ENCODE measurements around the gene CCDC92. TPM values are rescaled to one million over a fixed set of nuclear protein-coding genes. Genes with fewer than 3 reads are reported as not detected.

The CCDC92 gene
- polyA plus RNA-seq, 1 experiment, result 35.9 TPM

DNA sequence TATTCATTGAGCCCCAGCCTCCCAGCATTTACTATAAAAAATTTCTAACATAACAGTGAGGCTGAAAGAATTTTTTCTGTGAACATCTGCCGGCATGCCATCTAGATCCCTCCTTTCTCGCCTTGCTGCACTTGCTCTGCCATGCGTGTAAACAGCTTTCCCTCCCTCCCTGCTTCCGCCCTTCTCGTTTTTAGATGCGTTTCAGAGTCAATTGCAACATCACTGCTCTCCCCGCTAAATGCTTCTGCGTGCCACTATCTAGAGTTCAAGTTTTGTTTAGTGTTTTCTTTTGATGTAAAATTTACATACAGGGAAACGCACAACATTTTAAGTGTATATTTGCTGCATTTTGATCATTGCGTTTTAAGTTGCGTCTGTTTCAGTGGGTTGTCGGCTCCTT, 83.6 kb downstream of the CCDC92 start:
- POLR2A ChIA-PET, result no interaction called here
- H3K27me3 ChIP-seq (ENCODE audit: control insufficient read depth, insufficient read depth, low read length), result peaks cover 18% of the 10 kb centered on the region
- TF ChIP-seq, protein P1, sequence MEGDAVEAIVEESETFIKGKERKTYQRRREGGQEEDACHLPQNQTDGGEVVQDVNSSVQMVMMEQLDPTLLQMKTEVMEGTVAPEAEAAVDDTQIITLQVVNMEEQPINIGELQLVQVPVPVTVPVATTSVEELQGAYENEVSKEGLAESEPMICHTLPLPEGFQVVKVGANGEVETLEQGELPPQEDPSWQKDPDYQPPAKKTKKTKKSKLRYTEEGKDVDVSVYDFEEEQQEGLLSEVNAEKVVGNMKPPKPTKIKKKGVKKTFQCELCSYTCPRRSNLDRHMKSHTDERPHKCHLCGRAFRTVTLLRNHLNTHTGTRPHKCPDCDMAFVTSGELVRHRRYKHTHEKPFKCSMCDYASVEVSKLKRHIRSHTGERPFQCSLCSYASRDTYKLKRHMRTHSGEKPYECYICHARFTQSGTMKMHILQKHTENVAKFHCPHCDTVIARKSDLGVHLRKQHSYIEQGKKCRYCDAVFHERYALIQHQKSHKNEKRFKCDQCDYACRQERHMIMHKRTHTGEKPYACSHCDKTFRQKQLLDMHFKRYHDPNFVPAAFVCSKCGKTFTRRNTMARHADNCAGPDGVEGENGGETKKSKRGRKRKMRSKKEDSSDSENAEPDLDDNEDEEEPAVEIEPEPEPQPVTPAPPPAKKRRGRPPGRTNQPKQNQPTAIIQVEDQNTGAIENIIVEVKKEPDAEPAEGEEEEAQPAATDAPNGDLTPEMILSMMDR (IDR thresholded peaks at IDR 0.05; ENCODE audit: insufficient read depth, low read depth, low read length), result no peak
- DNase-seq (ENCODE audit: low read depth), result no peak
- CTCF ChIA-PET, result no interaction called here
- H3K36me3 ChIP-seq (ENCODE audit: control insufficient read depth, insufficient read depth, low read length), result no peaks in the 10 kb centered on the region
- H3K4me3 ChIP-seq (ENCODE audit: low read depth, low read length), result no peak overlapping the region

DNA sequence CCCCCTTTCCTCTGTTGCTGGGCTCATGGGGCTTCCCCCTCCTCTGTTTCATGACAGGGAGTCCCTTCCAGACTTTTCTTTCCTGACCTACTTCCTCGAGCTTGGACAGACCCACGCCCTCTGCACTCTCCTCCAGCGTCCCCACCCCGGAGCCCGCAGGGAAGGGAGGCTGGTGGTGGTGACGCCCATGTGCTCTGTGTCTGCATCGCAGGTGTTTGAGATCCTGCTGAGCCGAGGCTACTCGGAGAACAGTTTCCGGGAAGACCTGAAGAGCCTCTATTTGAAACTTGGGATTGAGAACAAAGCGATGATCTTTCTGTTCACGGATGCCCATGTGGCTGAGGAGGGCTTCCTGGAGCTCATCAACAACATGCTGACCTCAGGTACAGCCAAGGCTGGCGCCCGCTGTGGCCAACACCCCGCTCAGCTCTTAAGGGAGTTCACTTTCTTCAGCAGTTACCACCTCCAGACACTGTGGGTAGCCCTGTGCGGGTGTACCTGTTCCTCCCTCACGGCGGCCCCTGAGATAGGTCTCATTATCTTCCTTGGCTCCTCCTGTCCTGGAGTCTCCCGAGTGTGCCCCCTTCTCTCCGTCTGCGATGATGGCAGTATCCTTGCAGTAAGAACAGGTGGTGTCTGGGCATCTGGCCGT, 85.6 kb downstream of the CCDC92 start:
- no peak for DNase-seq (ENCODE audit: low read depth)
- H3K36me3 ChIP-seq (ENCODE audit: control insufficient read depth, insufficient read depth, low read length), result no peaks in the 10 kb centered on the region
- TF ChIP-seq, protein P1 (IDR thresholded peaks at IDR 0.05; ENCODE audit: insufficient read depth, low read depth, low read length), result no peak
- peaks cover 15% of the 10 kb centered on the region for H3K27me3 ChIP-seq (ENCODE audit: control insufficient read depth, insufficient read depth, low read length)
- no peak overlapping the region for H3K4me3 ChIP-seq (ENCODE audit: low read depth, low read length)
- ChIA-PET CTCF (no interaction called here), POLR2A (no interaction called here)

DNA sequence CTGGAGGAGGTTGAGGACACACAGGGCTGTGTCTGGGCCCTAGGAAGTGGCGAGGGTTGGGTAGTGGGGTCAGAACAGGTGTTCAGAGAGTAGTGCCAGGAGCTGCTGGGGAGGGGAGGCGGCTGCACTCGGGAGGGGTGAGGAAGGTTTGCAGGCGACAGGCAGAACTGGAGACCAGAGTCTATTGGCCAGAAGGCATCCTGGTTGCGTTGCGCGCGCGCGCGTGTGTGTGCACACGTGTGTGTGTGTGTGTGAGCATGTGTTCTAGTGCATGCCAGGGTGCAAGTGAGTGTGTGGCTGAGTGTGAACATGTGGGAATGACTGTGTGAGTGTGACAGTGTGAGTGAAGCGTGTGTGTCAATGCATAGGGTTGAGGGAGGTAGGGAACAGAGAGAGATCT, 86.4 kb downstream of the CCDC92 start:
- ChIA-PET CTCF (interaction anchor here (1.3 kb wide), 1 partner anchor 19 kb away, joined by 3 read pairs; no protein-coding TSS in a partner anchor), POLR2A (no interaction called here)
- peaks cover 13% of the 10 kb centered on the region for H3K27me3 ChIP-seq (ENCODE audit: control insufficient read depth, insufficient read depth, low read length)
- H3K4me3 ChIP-seq (ENCODE audit: low read depth, low read length), result no peak overlapping the region
- TF ChIP-seq, protein P1 (IDR thresholded peaks at IDR 0.05; ENCODE audit: insufficient read depth, low read depth, low read length), result no peak
- H3K36me3 ChIP-seq (ENCODE audit: control insufficient read depth, insufficient read depth, low read length), result no peaks in the 10 kb centered on the region
- no peak for DNase-seq (ENCODE audit: low read depth)

Small RNAs within 50 kb of the gene (small RNA-seq; reads per million reads assigned to genes)
- gene AC068790.4 (ENCODE audit: insufficient read length, low read depth, low replicate concordance) (not detected), gene AC068790.6 (ENCODE audit: insufficient read length, low read depth, low replicate concordance) (not detected)

Other genes with a start within 250 kb of the CCDC92 start
- gene DNAH10, start 210.5 kb downstream of the CCDC92 start, polyA plus RNA-seq (2011; rRNA removed), result 0.61 and 0.76 TPM in 2 replicates
- 42.4 and 45.0 TPM in 2 replicates for gene ZNF664, start 384 bp upstream of the CCDC92 start, polyA plus RNA-seq (2011; rRNA removed)

Measured in BJ (cell line).